WERI-Rb-1 (cell line): ENCODE data around the gene GIN1.
"Not testable (repeated sequence)": the region's sequence is repeated elsewhere in the genome, so short reads cannot be mapped to it uniquely, and the experiment has no call there.

Experiments used
- DNase-seq: peaks from one replicate; pipeline ENCODE4 v3.0.0-alpha.2; 2020
- H3K27ac ChIP-seq: fragments of 250-450 bp; sonication (Bioruptor Pico); 2 replicates; pipeline ENCODE4 v1.5.1; 2020; ENCODE audit warnings: mild to moderate bottlenecking, moderate library complexity
- H3K27me3 ChIP-seq: fragments of 250-450 bp; sonication (Bioruptor Pico); 2 replicates; pipeline ENCODE4 v1.5.1; 2021; ENCODE audit warnings: mild to moderate bottlenecking, low read depth, moderate library complexity; ENCODE audit not compliant: insufficient read depth, severe bottlenecking
- H3K36me3 ChIP-seq: fragments of 250-450 bp; sonication (Bioruptor Pico); 2 replicates; pipeline ENCODE4 v1.5.1; 2020; ENCODE audit warnings: mild to moderate bottlenecking, moderate library complexity
- H3K4me3 ChIP-seq: 2 replicates; pipeline ENCODE4 v1.5.1; 2011; ENCODE audit warnings: low read depth, mild to moderate bottlenecking, control low read depth, low read length
- H3K9me3 ChIP-seq: fragments of 250-450 bp; sonication (Bioruptor Pico); 2 replicates; pipeline ENCODE4 v1.5.1; 2021; ENCODE audit warnings: mild to moderate bottlenecking, moderate library complexity; ENCODE audit not compliant: severe bottlenecking
- CTCF ChIP-seq: IDR thresholded peaks from 2 replicates; pipeline ENCODE4 v1.5.1; 2011; ENCODE audit warnings: low read depth, mild to moderate bottlenecking, control low read depth, inconsistent platforms, low read length

GIN1 gene

GRCh38 chr5:103119765-103120606 is at the start of gene GIN1, which contains the start of gene PPIP5K2:
TSS of gene GIN1 (minus strand) at chr5:103120138. CDS start at chr5:103108707, 11,431 bp downstream.
TSS of gene PPIP5K2 (plus strand) at chr5:103120301. CDS start at chr5:103129590, 9,289 bp downstream.
- no peak for TF ChIP-seq CTCF
- Histone ChIP-seq H3K27me3 (no peaks in the 10 kb centered on the region), H3K27ac (peak within 1 kb of the TSS; percentile 97), H3K36me3 (no peaks in the 10 kb centered on the region), H3K4me3 (peak within 1 kb of the TSS; percentile 98), H3K9me3 (no peaks in the 10 kb centered on the region)
- peak; percentile 96 for DNase-seq

- DNase-seq: no peak
- H3K27ac ChIP-seq: no peak overlapping the region
- no peaks in the 10 kb centered on the region for H3K27me3 ChIP-seq
- peaks cover 6% of the 10 kb centered on the region for H3K36me3 ChIP-seq
- no peaks in the 10 kb centered on the region for H3K9me3 ChIP-seq
- no peak overlapping the region for H3K4me3 ChIP-seq
- TF ChIP-seq CTCF: no peak
These were observed 46.8 kb upstream of the GIN1 start for GRCh38 chr5:103166706-103167105.

GRCh38 chr5:103151156-103151555 is 31.2 kb upstream of the GIN1 start:
- no peaks in the 10 kb centered on the region for H3K27me3 ChIP-seq
- no peaks in the 10 kb centered on the region for H3K9me3 ChIP-seq
- DNase-seq: no peak
- no peaks in the 10 kb centered on the region for H3K36me3 ChIP-seq
- no peak overlapping the region for H3K4me3 ChIP-seq
- TF ChIP-seq CTCF: no peak
- no peak overlapping the region for H3K27ac ChIP-seq

- DNase-seq: no peak
- Histone ChIP-seq H3K9me3 (no peaks in the 10 kb centered on the region), H3K36me3 (no peaks in the 10 kb centered on the region), H3K27ac (no peak overlapping the region), H3K27me3 (no peaks in the 10 kb centered on the region), H3K4me3 (no peak overlapping the region)
- no peak for TF ChIP-seq CTCF
These were observed 28.3 kb upstream of the GIN1 start for GRCh38 chr5:103148213-103148612.

GRCh38 chr5:103145196-103145595 is 25.3 kb upstream of the GIN1 start:
- H3K27ac ChIP-seq: no peak overlapping the region
- no peaks in the 10 kb centered on the region for H3K9me3 ChIP-seq
- DNase-seq: no peak
- TF ChIP-seq CTCF: no peak
- H3K36me3 ChIP-seq: no peaks in the 10 kb centered on the region
- H3K27me3 ChIP-seq: no peaks in the 10 kb centered on the region
- H3K4me3 ChIP-seq: no peak overlapping the region

- H3K36me3 ChIP-seq, H3K27ac ChIP-seq, DNase-seq, H3K9me3 ChIP-seq, H3K27me3 ChIP-seq, H3K4me3 ChIP-seq: not testable (repeated sequence)
These were observed 22.2 kb upstream of the GIN1 start for GRCh38 chr5:103142132-103142531.
